HepG2 (cell line): ENCODE measurements around the gene NXT1. TPM values are rescaled to one million over a fixed set of nuclear protein-coding genes. Genes with fewer than 3 reads are reported as not detected.
A peak's percentile ranks its signal among the peaks of the same experiment; 100 is the strongest.

Source experiments
- ELK4 ChIP-seq: sonication (generic); formaldehyde crosslinking; IDR thresholded peaks from 2 replicates; pipeline ENCODE4 v1.9.0; 2021; ENCODE audit warnings: missing genetic modification reagents, borderline replicate concordance
- GPBP1L1 ChIP-seq: sonication (generic); formaldehyde crosslinking; IDR thresholded peaks from 2 replicates; pipeline ENCODE4 v1.5.0; 2020; ENCODE audit warnings: mild to moderate bottlenecking, missing genetic modification reagents
- IRF9 ChIP-seq: sonication (generic); formaldehyde crosslinking; IDR thresholded peaks from 2 replicates; pipeline ENCODE4 v1.8.0; 2022; ENCODE audit warnings: missing genetic modification reagents, mild to moderate bottlenecking, borderline replicate concordance
- KMT2A ChIP-seq: sonication (generic); formaldehyde crosslinking; IDR thresholded peaks from 2 replicates; pipeline ENCODE4 v1.4.0; 2020; ENCODE audit warnings: missing genetic modification reagents
- MNT ChIP-seq: fragments of 450-650 bp; IDR thresholded peaks from 2 replicates; pipeline ENCODE4 v1.6.1; 2016
- NCOR1 ChIP-seq: fragments of 200-600 bp; sonication (generic); IDR thresholded peaks from 2 replicates; pipeline ENCODE4 v1.7.0; 2017; ENCODE audit warnings: antibody characterized with exemption, low read length, borderline replicate concordance
- NFKBIZ ChIP-seq: IDR thresholded peaks from 2 replicates; pipeline ENCODE4 v1.6.1; 2018; ENCODE audit warnings: missing genetic modification reagents, missing compliant biosample characterization
- NRL ChIP-seq: sonication (generic); formaldehyde crosslinking; IDR thresholded peaks from 2 replicates; pipeline ENCODE4 v1.5.0; 2020; ENCODE audit warnings: missing genetic modification reagents, mild to moderate bottlenecking, moderate library complexity, borderline replicate concordance
- POLR2AphosphoS5 ChIP-seq: IDR thresholded peaks from 2 replicates; pipeline ENCODE4 v1.6.1; 2012; ENCODE audit warnings: low read depth, low read length
- SUZ12 ChIP-seq: fragments of 150-350 bp; IDR thresholded peaks from 2 replicates; pipeline ENCODE4 v1.6.1; 2014; ENCODE audit warnings: low read depth, low read length
- ZNF407 ChIP-seq: sonication (generic); formaldehyde crosslinking; IDR thresholded peaks from one replicate; pipeline ENCODE4 v1.5.1; 2020; ENCODE audit warnings: mild to moderate bottlenecking, missing genetic modification reagents; ENCODE audit errors: not compliant biosample characterization
- ZNF589 ChIP-seq: sonication (generic); formaldehyde crosslinking; conservative IDR thresholded peaks from 2 replicates; pipeline ENCODE4 v1.8.0; 2022; ENCODE audit warnings: mild to moderate bottlenecking, moderate library complexity, missing genetic modification reagents
- ZNF619 ChIP-seq: sonication (generic); formaldehyde crosslinking; IDR thresholded peaks from 2 replicates; pipeline ENCODE4 v1.4.0; 2020; ENCODE audit warnings: mild to moderate bottlenecking, missing genetic modification reagents
- ZNF782 ChIP-seq: sonication (generic); formaldehyde crosslinking; IDR thresholded peaks from 2 replicates; pipeline ENCODE4 v1.4.0; 2020; ENCODE audit warnings: missing genetic modification reagents, mild to moderate bottlenecking, borderline replicate concordance
- polyA plus RNA-seq, 8 experiments: library from polyadenylated mRNA; depleted of rRNA in 3 of 8; stranded (reverse) in 7 of 8; unstranded in 1 of 8; fragments of >200 nt; fragmentation: Illumina TruSeq in 4 of 8; extraction: Trizol in 4 of 8; gene quantifications; 2 replicates each; pipeline versions ENCODE4 v1.2.1 to v1.2.3, GENCODE V29; 2011 to 2016; ENCODE audit warnings: low read depth in 4 of 8, missing spikeins in 1 of 8, mixed read lengths in 1 of 8; ENCODE audit not compliant: insufficient read depth in 1 of 8
- total RNA-seq, 5 experiments: library from RNA; depleted of rRNA; stranded (reverse); fragments of >200 nt; fragmentation: Illumina TruSeq; extraction: Trizol; gene quantifications; 2 replicates each; pipeline ENCODE4 v1.2.3, GENCODE V29; 2016; ENCODE audit warnings: low read depth in 1 of 5

Gene NXT1
- total and polyA plus RNA-seq, 2 of the 13 experiments (the other 11 are each of a cell fraction or from before 2014, with no cell fraction given): 35.6 to 65.9 TPM

- TF ChIP-seq GPBP1L1 (CRISPR knock-in tag) (no peak), NRL (CRISPR knock-in tag) (peak; percentile 80), NFKBIZ (CRISPR knock-in tag) (no peak), POLR2AphosphoS5 (peak; percentile 58; the same call in 1 of the 2 replicates), KMT2A (no peak; the same call in 1 of the 2 replicates), IRF9 (CRISPR knock-in tag) (no peak), ZNF782 (CRISPR knock-in tag) (peak; percentile 85; the same call in 1 of the 2 replicates), ZNF589 (peak; percentile 97), SUZ12 (no peak), MNT (peak; percentile 2; the same call in 1 of the 2 replicates), ZNF619 (0 out of 2 replicates have a peak, but pooled peaks have one; percentile 30), NCOR1 (no peak), ZNF407 (CRISPR knock-in tag) (peak; percentile 64), ELK4 (CRISPR knock-in tag) (peak; percentile 36; the same call in 1 of the 2 replicates)
These were observed 580 bp downstream of the NXT1 start (continued) for GRCh38 chr20:23350904-23351838.
